ENCODE measurements around the gene ROBO1. TPM values are rescaled to one million over a fixed set of nuclear protein-coding genes. Genes with fewer than 3 reads are reported as not detected.

Gene ROBO1
- total and polyA plus RNA-seq, 2 donors (not counting 1 experiment from before 2014, with no cell fraction given): 0.27 to 3.2 TPM

DNA sequence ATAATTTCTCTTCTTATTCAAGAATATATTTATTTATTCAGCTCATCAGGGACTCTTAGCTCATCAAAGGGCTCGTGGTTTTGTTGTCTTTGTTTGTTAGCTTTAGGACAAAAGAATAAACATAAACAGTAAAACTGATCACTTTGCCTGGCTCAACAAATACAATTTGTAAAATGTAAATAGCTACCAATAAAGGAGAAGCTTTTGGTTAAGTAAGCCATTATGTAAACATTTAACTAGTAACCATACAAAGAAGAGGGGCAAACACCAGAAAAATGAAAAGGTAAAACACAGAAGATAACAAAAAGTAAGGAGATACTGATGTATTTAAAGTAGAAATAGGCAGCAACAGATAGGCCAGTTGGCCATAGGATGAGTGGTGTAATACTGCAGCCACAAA lies 761.7 kb downstream of the ROBO1 start:
- no peaks in the 10 kb centered on the region for H3K27me3 Mint-ChIP-seq
- DNase-seq (no peak), ATAC-seq (ENCODE audit: low read depth) (no peak)
- ChIA-PET POLR2A (no interaction called here), CTCF (interaction anchor here (0.7 kb wide), 1 partner anchor 24 kb away, joined by 3 read pairs; no protein-coding TSS in a partner anchor)
- Histone ChIP-seq H3K79me2 (ENCODE audit: control insufficient read depth, insufficient read depth, low read length) (no peaks in the 10 kb centered on the region), H3K36me3 (replicated peaks in 1 of 2; ENCODE audit: control extremely low read depth in 1 of 2, control insufficient read depth in 1 of 2, extremely low read depth in 1 of 2, insufficient read depth in 2 of 2, low read length in 1 of 2) (no peaks in the 10 kb centered on the region), H4K20me1 (ENCODE audit: control insufficient read depth, insufficient read depth, low read length, poor library complexity, severe bottlenecking) (no peaks in the 10 kb centered on the region), H2AFZ (ENCODE audit: insufficient read depth, low read depth, low read length, poor library complexity, severe bottlenecking) (no peak overlapping the region), H3K27ac (ENCODE audit: low read length in 2 of 2) (no peak overlapping the region), H3K4me1 (ENCODE audit: control insufficient read depth in 2 of 2, insufficient read depth in 2 of 2, low read length in 2 of 2) (no peaks in the 10 kb centered on the region), H3K4me3 (ENCODE audit: control extremely low read depth in 1 of 5, extremely low read depth in 1 of 5, insufficient read depth in 1 of 5, low read depth in 2 of 5, low read length in 4 of 5) (no peak overlapping the region), H3K9ac (ENCODE audit: low read length) (no peak overlapping the region), H3K27me3 (replicated peaks in 1 of 4; ENCODE audit: control extremely low read depth in 1 of 4, control insufficient read depth in 3 of 4, insufficient read depth in 4 of 4, low read length in 3 of 4) (no peaks in the 10 kb centered on the region), H3K4me2 (replicated peaks; ENCODE audit: low read depth, low read length, poor library complexity, severe bottlenecking) (no peak overlapping the region), H3K9me3 (ENCODE audit: control extremely low read depth in 1 of 3, control insufficient read depth in 2 of 3, insufficient read depth in 1 of 3, low read length in 2 of 3) (no peaks in the 10 kb centered on the region)
- TF ChIP-seq, protein P1, sequence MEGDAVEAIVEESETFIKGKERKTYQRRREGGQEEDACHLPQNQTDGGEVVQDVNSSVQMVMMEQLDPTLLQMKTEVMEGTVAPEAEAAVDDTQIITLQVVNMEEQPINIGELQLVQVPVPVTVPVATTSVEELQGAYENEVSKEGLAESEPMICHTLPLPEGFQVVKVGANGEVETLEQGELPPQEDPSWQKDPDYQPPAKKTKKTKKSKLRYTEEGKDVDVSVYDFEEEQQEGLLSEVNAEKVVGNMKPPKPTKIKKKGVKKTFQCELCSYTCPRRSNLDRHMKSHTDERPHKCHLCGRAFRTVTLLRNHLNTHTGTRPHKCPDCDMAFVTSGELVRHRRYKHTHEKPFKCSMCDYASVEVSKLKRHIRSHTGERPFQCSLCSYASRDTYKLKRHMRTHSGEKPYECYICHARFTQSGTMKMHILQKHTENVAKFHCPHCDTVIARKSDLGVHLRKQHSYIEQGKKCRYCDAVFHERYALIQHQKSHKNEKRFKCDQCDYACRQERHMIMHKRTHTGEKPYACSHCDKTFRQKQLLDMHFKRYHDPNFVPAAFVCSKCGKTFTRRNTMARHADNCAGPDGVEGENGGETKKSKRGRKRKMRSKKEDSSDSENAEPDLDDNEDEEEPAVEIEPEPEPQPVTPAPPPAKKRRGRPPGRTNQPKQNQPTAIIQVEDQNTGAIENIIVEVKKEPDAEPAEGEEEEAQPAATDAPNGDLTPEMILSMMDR (IDR thresholded peaks at IDR 0.05): no peak
- TF ChIP-seq EZH2 (IDR thresholded peaks at IDR 0.05; ENCODE audit: borderline replicate concordance, insufficient read depth, low read depth, low read length, poor library complexity, severe bottlenecking): no peak
- H3K4me1 Mint-ChIP-seq: no peaks in the 10 kb centered on the region
- no peak overlapping the region for H3K27ac Mint-ChIP-seq
- H3K9me3 Mint-ChIP-seq (ENCODE audit: insufficient read depth): no peaks in the 10 kb centered on the region
- intact Hi-C loops (cut with micrococcal nuclease): no loop called here
- H3K4me3 Mint-ChIP-seq: no peak overlapping the region
- WGBS (ENCODE audit: insufficient coverage): no CpG with 5 or more reads among the region's 1 CpG

DNA sequence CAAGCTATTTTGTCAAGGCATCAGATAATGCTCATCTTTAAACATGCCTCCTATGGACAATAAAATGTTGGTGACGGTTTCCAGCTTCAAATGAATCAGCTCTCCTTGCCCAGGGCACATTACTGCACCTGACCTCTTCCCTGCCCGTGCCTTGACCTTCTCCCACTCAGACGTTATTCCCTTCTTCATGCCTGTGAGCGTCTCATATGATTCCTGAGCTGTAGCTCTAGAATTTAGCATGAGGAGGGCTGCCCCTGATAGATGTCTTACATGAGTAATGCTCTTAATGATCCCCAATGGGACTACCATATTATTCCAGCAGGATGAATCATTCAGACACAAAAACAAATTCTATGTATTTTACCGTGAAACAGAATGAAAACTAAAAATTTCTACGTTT lies 762.7 kb downstream of the ROBO1 start:
- TF ChIP-seq EZH2 (IDR thresholded peaks at IDR 0.05; ENCODE audit: borderline replicate concordance, insufficient read depth, low read depth, low read length, poor library complexity, severe bottlenecking): no peak
- TF ChIP-seq, protein P1 (IDR thresholded peaks at IDR 0.05): no peak
- WGBS (ENCODE audit: insufficient coverage): no CpG with 5 or more reads among the region's 6 CpGs
- H3K36me3 ChIP-seq (replicated peaks in 1 of 2; ENCODE audit: control extremely low read depth in 1 of 2, control insufficient read depth in 1 of 2, extremely low read depth in 1 of 2, insufficient read depth in 2 of 2, low read length in 1 of 2): no peaks in the 10 kb centered on the region
- no peaks in the 10 kb centered on the region for H3K27me3 ChIP-seq (replicated peaks in 1 of 4; ENCODE audit: control extremely low read depth in 1 of 4, control insufficient read depth in 3 of 4, insufficient read depth in 4 of 4, low read length in 3 of 4)
- no peaks in the 10 kb centered on the region for H4K20me1 ChIP-seq (ENCODE audit: control insufficient read depth, insufficient read depth, low read length, poor library complexity, severe bottlenecking)
- no peaks in the 10 kb centered on the region for H3K4me1 Mint-ChIP-seq
- CTCF ChIA-PET: no interaction called here
- no peak overlapping the region for H2AFZ ChIP-seq (ENCODE audit: insufficient read depth, low read depth, low read length, poor library complexity, severe bottlenecking)
- no peak overlapping the region for H3K27ac ChIP-seq (ENCODE audit: low read length in 2 of 2)
- intact Hi-C loops (cut with micrococcal nuclease): no loop called here
- no peaks in the 10 kb centered on the region for H3K9me3 Mint-ChIP-seq (ENCODE audit: insufficient read depth)
- no peak overlapping the region for H3K4me3 Mint-ChIP-seq
- H3K9me3 ChIP-seq (ENCODE audit: control extremely low read depth in 1 of 3, control insufficient read depth in 2 of 3, insufficient read depth in 1 of 3, low read length in 2 of 3): no peaks in the 10 kb centered on the region
- POLR2A ChIA-PET: no interaction called here
- H3K27ac Mint-ChIP-seq: no peak overlapping the region
- DNase-seq (no peak), ATAC-seq (ENCODE audit: low read depth) (no peak)
- H3K27me3 Mint-ChIP-seq: no peaks in the 10 kb centered on the region
- no peaks in the 10 kb centered on the region for H3K4me1 ChIP-seq (ENCODE audit: control insufficient read depth in 2 of 2, insufficient read depth in 2 of 2, low read length in 2 of 2)
- H3K4me2 ChIP-seq (replicated peaks; ENCODE audit: low read depth, low read length, poor library complexity, severe bottlenecking): no peak overlapping the region
- no peak overlapping the region for H3K4me3 ChIP-seq (ENCODE audit: control extremely low read depth in 1 of 5, extremely low read depth in 1 of 5, insufficient read depth in 1 of 5, low read depth in 2 of 5, low read length in 4 of 5)
- H3K79me2 ChIP-seq (ENCODE audit: control insufficient read depth, insufficient read depth, low read length): no peaks in the 10 kb centered on the region
- no peak overlapping the region for H3K9ac ChIP-seq (ENCODE audit: low read length)

Data from B cell (primary cell).